ENCODE measurements around the gene JADE1.

The JADE1 gene

DNA sequence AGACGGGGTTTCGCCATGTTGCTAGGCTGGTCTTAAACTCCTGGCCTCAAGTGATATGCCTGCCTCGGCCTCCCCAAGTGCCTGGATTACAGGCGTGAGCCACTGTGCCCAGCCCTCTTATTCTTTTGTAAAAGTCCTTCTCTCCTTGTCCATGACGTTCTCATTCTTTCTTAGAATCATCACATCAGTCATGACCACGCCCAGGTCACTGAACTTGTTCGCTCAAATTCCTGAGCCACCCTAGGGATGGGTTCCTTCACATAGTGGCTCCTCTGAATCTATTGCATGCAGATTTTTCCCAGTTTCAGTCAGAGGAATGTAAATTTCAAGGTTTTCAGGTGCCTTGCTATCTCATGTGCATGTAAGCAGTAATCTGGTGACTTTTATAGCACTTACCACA is 15.7 kb downstream of the JADE1 start:
- Histone ChIP-seq H3K27me3 (replicated peaks; ENCODE audit: control insufficient read depth, insufficient read depth, low read length, poor library complexity, severe bottlenecking) (no peaks in the 10 kb centered on the region), H3K36me3 (ENCODE audit: control insufficient read depth, insufficient read depth, low read length) (peaks cover 3% of the 10 kb centered on the region), H3K27ac (ENCODE audit: insufficient read depth, low read length, poor library complexity, severe bottlenecking) (no peak overlapping the region), H3K9me3 (ENCODE audit: control insufficient read depth, low read length) (no peaks in the 10 kb centered on the region), H3K4me3 (ENCODE audit: insufficient read depth, low read depth, low read length, poor library complexity, severe bottlenecking) (no peak overlapping the region), H3K4me1 (ENCODE audit: control insufficient read depth, insufficient read depth, low read length, poor library complexity, severe bottlenecking) (peaks cover 4% of the 10 kb centered on the region)
- no peak for DNase-seq

DNA sequence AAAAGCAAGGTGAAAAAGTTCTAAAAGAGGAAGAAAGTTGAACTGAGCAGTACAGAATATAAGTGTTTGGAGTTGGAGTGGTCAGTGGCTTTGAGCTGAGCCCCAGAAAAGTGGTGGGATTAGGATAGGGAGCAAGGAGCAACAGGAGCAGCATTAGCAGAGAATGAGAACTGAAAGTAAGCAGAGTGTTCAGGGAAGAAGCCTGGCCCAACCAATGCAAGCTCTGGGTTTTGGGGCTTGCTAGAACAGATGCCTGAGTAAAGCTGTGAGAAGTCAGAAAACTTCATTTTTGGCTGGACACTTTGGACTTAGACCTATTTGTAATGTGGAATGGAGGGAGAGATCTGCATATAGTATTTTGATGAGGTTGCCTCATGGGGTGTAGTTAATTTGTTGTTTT is 17.8 kb downstream of the JADE1 start:
- no peak for DNase-seq
- Histone ChIP-seq H3K27ac (ENCODE audit: insufficient read depth, low read length, poor library complexity, severe bottlenecking) (no peak overlapping the region), H3K36me3 (ENCODE audit: control insufficient read depth, insufficient read depth, low read length) (peaks cover 14% of the 10 kb centered on the region), H3K4me1 (ENCODE audit: control insufficient read depth, insufficient read depth, low read length, poor library complexity, severe bottlenecking) (peaks cover 8% of the 10 kb centered on the region), H3K4me3 (ENCODE audit: insufficient read depth, low read depth, low read length, poor library complexity, severe bottlenecking) (no peak overlapping the region), H3K9me3 (ENCODE audit: control insufficient read depth, low read length) (no peaks in the 10 kb centered on the region), H3K27me3 (replicated peaks; ENCODE audit: control insufficient read depth, insufficient read depth, low read length, poor library complexity, severe bottlenecking) (no peaks in the 10 kb centered on the region)

DNA sequence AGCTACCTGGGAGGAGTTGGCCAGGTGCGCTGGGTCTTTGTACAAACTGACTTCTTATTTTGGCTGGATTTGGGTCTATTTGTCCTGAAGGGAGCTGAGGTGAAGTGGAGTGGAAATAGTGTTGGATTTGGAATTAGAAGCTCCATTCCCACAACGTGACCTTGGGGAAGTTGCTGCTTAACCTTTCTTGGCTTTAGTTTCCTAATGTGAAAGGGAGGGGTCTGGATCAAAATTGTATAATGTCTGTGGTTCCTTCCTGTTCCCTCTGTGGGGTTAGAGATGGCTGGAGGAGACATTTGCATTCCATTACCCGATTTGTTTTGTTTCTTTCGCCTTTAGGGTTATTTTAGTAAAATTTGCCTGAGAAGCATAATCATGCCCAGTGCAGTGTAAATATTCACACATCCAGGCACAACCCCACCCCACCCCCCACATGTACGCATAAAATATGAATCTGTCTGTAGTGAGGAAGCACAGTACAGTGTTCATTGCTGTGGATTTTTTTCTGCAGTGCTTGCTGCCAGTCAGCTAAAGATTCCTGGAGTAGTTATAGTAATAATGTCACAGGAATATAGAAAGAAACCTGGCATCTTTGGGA is 21.5 kb downstream of the JADE1 start:
- Histone ChIP-seq H3K9me3 (ENCODE audit: control insufficient read depth, low read length) (no peaks in the 10 kb centered on the region), H3K27me3 (replicated peaks; ENCODE audit: control insufficient read depth, insufficient read depth, low read length, poor library complexity, severe bottlenecking) (no peaks in the 10 kb centered on the region), H3K4me1 (ENCODE audit: control insufficient read depth, insufficient read depth, low read length, poor library complexity, severe bottlenecking) (peaks cover 5% of the 10 kb centered on the region), H3K4me3 (ENCODE audit: insufficient read depth, low read depth, low read length, poor library complexity, severe bottlenecking) (no peak overlapping the region), H3K27ac (ENCODE audit: insufficient read depth, low read length, poor library complexity, severe bottlenecking) (no peak overlapping the region), H3K36me3 (ENCODE audit: control insufficient read depth, insufficient read depth, low read length) (peaks cover 33% of the 10 kb centered on the region)
- no peak for DNase-seq

GRCh38 chr4:128831531-128832242 is 22.2 kb downstream of the JADE1 start:
- Histone ChIP-seq H3K27ac (ENCODE audit: insufficient read depth, low read length, poor library complexity, severe bottlenecking) (no peak overlapping the region), H3K36me3 (ENCODE audit: control insufficient read depth, insufficient read depth, low read length) (peaks cover 33% of the 10 kb centered on the region), H3K27me3 (replicated peaks; ENCODE audit: control insufficient read depth, insufficient read depth, low read length, poor library complexity, severe bottlenecking) (no peaks in the 10 kb centered on the region), H3K9me3 (ENCODE audit: control insufficient read depth, low read length) (no peaks in the 10 kb centered on the region), H3K4me3 (ENCODE audit: insufficient read depth, low read depth, low read length, poor library complexity, severe bottlenecking) (no peak overlapping the region), H3K4me1 (ENCODE audit: control insufficient read depth, insufficient read depth, low read length, poor library complexity, severe bottlenecking) (peaks cover 5% of the 10 kb centered on the region)
- no peak for DNase-seq

DNA sequence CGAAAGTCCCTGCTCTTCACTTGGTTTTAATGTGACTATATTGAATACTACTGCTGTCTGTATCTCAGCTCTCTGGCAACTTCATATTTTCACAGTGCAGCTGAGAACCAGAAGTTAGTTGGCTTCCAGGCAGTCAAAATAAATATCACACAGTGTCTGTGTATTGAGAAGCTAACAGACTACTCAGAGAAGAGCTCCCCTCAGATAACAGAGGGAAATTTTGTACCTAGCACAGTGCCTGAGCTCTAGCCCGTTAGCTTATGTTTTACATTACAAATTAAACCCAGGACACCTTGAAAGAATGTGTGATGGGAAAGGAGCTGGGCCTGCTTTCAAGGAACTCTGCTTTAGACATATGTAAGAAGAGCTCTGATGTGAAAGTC is 22.7 kb downstream of the JADE1 start:
- no peak overlapping the region for H3K4me3 ChIP-seq (ENCODE audit: insufficient read depth, low read depth, low read length, poor library complexity, severe bottlenecking)
- peaks cover 5% of the 10 kb centered on the region for H3K4me1 ChIP-seq (ENCODE audit: control insufficient read depth, insufficient read depth, low read length, poor library complexity, severe bottlenecking)
- H3K27ac ChIP-seq (ENCODE audit: insufficient read depth, low read length, poor library complexity, severe bottlenecking) = no peak overlapping the region
- H3K9me3 ChIP-seq (ENCODE audit: control insufficient read depth, low read length) = no peaks in the 10 kb centered on the region
- peaks cover 33% of the 10 kb centered on the region for H3K36me3 ChIP-seq (ENCODE audit: control insufficient read depth, insufficient read depth, low read length)
- H3K27me3 ChIP-seq (replicated peaks; ENCODE audit: control insufficient read depth, insufficient read depth, low read length, poor library complexity, severe bottlenecking) = no peaks in the 10 kb centered on the region
- DNase-seq = no peak

DNA sequence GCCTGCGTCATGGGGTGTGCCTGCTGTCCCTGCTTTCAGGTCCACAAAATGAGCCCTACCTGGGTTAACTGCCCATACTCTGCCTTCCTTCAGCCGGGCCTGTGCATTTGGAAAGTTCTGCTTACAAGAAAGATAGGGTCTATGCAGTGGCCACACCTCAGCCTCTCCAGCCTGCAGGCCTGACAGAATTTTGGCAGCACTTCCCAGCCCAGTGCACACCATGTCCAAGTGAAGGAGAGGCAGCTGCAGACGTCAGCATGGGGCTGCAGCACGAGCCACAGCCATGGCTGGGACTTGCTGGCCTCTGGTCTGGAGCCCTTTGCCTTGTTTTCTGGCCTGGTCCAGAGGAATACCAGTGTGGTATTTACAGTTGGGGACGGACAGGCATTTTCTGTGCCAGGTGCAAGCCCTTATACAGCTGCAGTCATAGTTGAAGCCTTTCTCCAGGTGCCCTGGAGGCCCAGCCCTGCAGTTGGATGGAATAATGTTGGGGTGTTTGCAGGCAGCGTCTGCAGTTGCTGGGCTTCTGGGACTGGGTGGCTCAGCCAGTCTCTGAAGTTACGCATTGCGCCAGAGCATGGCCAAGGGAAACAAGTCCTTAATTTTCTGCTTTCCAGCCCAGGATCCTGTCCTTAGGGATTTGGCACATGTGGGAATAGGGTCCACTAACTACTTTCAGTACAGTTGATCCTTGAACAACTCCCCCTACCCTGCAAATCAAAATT is 26.2 kb downstream of the JADE1 start:
- DNase-seq = no peak
- Histone ChIP-seq H3K27me3 (replicated peaks; ENCODE audit: control insufficient read depth, insufficient read depth, low read length, poor library complexity, severe bottlenecking) (no peaks in the 10 kb centered on the region), H3K4me1 (ENCODE audit: control insufficient read depth, insufficient read depth, low read length, poor library complexity, severe bottlenecking) (peaks cover 2% of the 10 kb centered on the region), H3K4me3 (ENCODE audit: insufficient read depth, low read depth, low read length, poor library complexity, severe bottlenecking) (no peak overlapping the region), H3K27ac (ENCODE audit: insufficient read depth, low read length, poor library complexity, severe bottlenecking) (no peak overlapping the region), H3K9me3 (ENCODE audit: control insufficient read depth, low read length) (no peaks in the 10 kb centered on the region), H3K36me3 (ENCODE audit: control insufficient read depth, insufficient read depth, low read length) (peaks cover 30% of the 10 kb centered on the region)

DNA sequence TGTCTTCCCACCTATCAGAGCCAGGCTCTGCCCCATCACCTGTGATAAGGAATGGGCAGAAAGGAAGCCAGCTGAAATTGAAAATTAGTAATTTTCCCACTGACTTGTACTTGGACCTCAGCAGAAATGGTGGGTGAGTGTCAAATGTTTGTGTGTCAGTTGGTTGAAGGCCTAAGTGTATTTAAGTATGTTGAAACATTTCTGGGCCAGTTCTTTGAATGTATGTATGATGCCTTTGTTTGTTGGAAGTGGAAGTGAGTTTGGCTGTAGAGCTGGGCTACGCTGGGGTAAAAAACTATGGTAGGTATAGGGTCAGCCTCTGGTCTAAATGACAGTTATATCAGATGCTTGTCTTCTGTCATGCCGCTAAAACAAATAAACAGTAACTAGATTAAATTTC is 27.7 kb downstream of the JADE1 start:
- DNase-seq = no peak
- no peaks in the 10 kb centered on the region for H3K9me3 ChIP-seq (ENCODE audit: control insufficient read depth, low read length)
- no peaks in the 10 kb centered on the region for H3K4me1 ChIP-seq (ENCODE audit: control insufficient read depth, insufficient read depth, low read length, poor library complexity, severe bottlenecking)
- no peak overlapping the region for H3K27ac ChIP-seq (ENCODE audit: insufficient read depth, low read length, poor library complexity, severe bottlenecking)
- H3K4me3 ChIP-seq (ENCODE audit: insufficient read depth, low read depth, low read length, poor library complexity, severe bottlenecking) = no peak overlapping the region
- H3K27me3 ChIP-seq (replicated peaks; ENCODE audit: control insufficient read depth, insufficient read depth, low read length, poor library complexity, severe bottlenecking) = no peaks in the 10 kb centered on the region
- peaks cover 20% of the 10 kb centered on the region for H3K36me3 ChIP-seq (ENCODE audit: control insufficient read depth, insufficient read depth, low read length)

GRCh38 chr4:128837679-128838078 is 28.2 kb downstream of the JADE1 start:
- no peaks in the 10 kb centered on the region for H3K9me3 ChIP-seq (ENCODE audit: control insufficient read depth, low read length)
- no peak for DNase-seq
- no peak overlapping the region for H3K27ac ChIP-seq (ENCODE audit: insufficient read depth, low read length, poor library complexity, severe bottlenecking)
- H3K4me1 ChIP-seq (ENCODE audit: control insufficient read depth, insufficient read depth, low read length, poor library complexity, severe bottlenecking) = no peaks in the 10 kb centered on the region
- H3K4me3 ChIP-seq (ENCODE audit: insufficient read depth, low read depth, low read length, poor library complexity, severe bottlenecking) = no peak overlapping the region
- peaks cover 19% of the 10 kb centered on the region for H3K36me3 ChIP-seq (ENCODE audit: control insufficient read depth, insufficient read depth, low read length)
- H3K27me3 ChIP-seq (replicated peaks; ENCODE audit: control insufficient read depth, insufficient read depth, low read length, poor library complexity, severe bottlenecking) = no peaks in the 10 kb centered on the region

DNA sequence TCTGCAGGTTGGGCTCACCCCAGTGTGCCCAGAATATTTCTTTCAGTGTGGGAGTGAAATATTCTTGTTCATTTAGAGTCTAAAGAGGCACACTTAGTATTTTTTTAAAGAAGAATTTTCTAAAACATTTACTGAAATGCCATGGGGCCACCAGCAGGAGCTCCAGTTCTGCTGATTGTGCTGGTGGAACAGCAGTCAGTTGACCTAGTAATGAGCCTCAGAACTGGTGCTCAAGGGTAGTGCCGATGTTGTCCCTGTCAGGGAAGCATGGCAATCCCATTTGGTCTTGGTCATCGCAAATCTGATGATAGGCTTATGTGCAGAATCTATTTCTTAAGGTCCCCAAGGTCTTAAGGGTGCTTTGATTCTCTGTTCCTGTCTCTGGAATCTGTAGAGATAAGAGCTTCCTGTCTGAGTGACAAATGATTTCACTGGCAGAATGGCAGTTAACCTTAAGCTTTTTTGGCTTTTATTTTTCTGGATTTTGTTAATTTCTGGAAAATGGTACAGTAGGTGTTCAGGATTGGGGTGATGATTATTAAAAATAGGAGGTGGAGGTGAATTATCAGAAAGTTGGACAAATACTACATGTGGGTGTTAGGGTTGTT is 31.3 kb downstream of the JADE1 start:
- DNase-seq = no peak
- Histone ChIP-seq H3K27ac (ENCODE audit: insufficient read depth, low read length, poor library complexity, severe bottlenecking) (no peak overlapping the region), H3K36me3 (ENCODE audit: control insufficient read depth, insufficient read depth, low read length) (peaks cover 34% of the 10 kb centered on the region), H3K4me1 (ENCODE audit: control insufficient read depth, insufficient read depth, low read length, poor library complexity, severe bottlenecking) (no peaks in the 10 kb centered on the region), H3K9me3 (ENCODE audit: control insufficient read depth, low read length) (no peaks in the 10 kb centered on the region), H3K4me3 (ENCODE audit: insufficient read depth, low read depth, low read length, poor library complexity, severe bottlenecking) (no peak overlapping the region), H3K27me3 (replicated peaks; ENCODE audit: control insufficient read depth, insufficient read depth, low read length, poor library complexity, severe bottlenecking) (no peaks in the 10 kb centered on the region)

DNA sequence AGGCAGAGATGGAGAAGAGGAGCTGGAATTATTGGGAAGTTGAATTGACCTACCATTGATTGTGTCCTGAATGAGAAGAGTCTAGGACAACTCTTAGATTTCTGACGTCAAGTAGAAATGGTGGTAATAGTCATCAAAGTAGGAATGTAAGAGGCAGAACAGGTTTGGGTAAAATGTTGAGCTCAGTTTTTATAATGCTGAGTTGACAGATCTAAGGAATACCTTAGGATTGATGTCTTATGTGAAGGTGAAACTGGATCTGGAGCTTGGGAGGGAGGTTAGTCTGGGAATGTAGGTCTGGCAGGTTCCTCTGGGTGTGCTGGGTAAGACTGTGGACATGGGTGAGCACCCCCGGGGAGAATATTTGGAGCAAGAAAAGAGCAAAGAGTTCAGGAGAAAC is 31.9 kb downstream of the JADE1 start:
- Histone ChIP-seq H3K36me3 (ENCODE audit: control insufficient read depth, insufficient read depth, low read length) (peaks cover 39% of the 10 kb centered on the region), H3K27ac (ENCODE audit: insufficient read depth, low read length, poor library complexity, severe bottlenecking) (no peak overlapping the region), H3K27me3 (replicated peaks; ENCODE audit: control insufficient read depth, insufficient read depth, low read length, poor library complexity, severe bottlenecking) (no peaks in the 10 kb centered on the region), H3K4me1 (ENCODE audit: control insufficient read depth, insufficient read depth, low read length, poor library complexity, severe bottlenecking) (no peaks in the 10 kb centered on the region), H3K9me3 (ENCODE audit: control insufficient read depth, low read length) (no peaks in the 10 kb centered on the region), H3K4me3 (ENCODE audit: insufficient read depth, low read depth, low read length, poor library complexity, severe bottlenecking) (no peak overlapping the region)
- no peak for DNase-seq
